ENCODE measurements around the gene SEMA4B. TPM values are rescaled to one million over a fixed set of nuclear protein-coding genes. Genes with fewer than 3 reads are reported as not detected.

SEMA4B gene
- total RNA-seq, 6 donors from 2014 or later: 47.6 to 81.3 (median 55.9) TPM

DNA sequence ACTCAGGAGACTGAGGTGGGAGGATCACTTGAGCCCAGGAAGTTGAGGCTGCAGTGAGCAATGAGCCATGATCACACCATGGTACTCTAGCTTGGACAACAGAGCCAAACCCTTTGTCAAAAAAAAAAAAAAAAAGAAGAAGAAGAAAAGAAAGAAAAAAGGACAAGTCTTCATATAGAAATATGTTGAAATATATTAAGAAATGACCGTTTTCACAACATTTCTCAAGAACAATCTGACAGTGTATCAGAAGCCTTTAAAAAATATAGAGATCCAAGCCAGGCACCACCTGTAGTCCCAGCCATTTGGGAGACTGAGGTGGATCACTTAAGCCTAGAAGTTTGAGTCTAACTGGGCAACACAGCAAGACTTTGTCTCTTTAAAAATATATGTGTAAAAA lies 29.5 kb upstream of the SEMA4B start:
- ATAC-seq (ENCODE audit: low FRiP score in 2 of 2) (no peak), DNase-seq (no peak)
- H3K9me3 ChIP-seq: no peaks in the 10 kb centered on the region
- 43 to 65% methylated on average over 1 of the region's 1 CpG for WGBS, 2 donors
- no peaks in the 10 kb centered on the region for H3K36me3 ChIP-seq
- no peak overlapping the region for H3K27ac ChIP-seq
- TF ChIP-seq, protein P1, sequence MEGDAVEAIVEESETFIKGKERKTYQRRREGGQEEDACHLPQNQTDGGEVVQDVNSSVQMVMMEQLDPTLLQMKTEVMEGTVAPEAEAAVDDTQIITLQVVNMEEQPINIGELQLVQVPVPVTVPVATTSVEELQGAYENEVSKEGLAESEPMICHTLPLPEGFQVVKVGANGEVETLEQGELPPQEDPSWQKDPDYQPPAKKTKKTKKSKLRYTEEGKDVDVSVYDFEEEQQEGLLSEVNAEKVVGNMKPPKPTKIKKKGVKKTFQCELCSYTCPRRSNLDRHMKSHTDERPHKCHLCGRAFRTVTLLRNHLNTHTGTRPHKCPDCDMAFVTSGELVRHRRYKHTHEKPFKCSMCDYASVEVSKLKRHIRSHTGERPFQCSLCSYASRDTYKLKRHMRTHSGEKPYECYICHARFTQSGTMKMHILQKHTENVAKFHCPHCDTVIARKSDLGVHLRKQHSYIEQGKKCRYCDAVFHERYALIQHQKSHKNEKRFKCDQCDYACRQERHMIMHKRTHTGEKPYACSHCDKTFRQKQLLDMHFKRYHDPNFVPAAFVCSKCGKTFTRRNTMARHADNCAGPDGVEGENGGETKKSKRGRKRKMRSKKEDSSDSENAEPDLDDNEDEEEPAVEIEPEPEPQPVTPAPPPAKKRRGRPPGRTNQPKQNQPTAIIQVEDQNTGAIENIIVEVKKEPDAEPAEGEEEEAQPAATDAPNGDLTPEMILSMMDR (IDR thresholded peaks at IDR 0.05): no peak
- TF ChIP-seq POLR2A (IDR thresholded peaks at IDR 0.05) (no peak), POLR2AphosphoS5 (IDR thresholded peaks at IDR 0.05) (no peak), EP300 (IDR thresholded peaks at IDR 0.05) (no peak)
- no peak overlapping the region for H3K4me3 ChIP-seq
- no peaks in the 10 kb centered on the region for H3K27me3 ChIP-seq
- peaks cover 5 to 24% (median 13%) of the 10 kb centered on the region in 4 donors for H3K4me1 ChIP-seq

DNA sequence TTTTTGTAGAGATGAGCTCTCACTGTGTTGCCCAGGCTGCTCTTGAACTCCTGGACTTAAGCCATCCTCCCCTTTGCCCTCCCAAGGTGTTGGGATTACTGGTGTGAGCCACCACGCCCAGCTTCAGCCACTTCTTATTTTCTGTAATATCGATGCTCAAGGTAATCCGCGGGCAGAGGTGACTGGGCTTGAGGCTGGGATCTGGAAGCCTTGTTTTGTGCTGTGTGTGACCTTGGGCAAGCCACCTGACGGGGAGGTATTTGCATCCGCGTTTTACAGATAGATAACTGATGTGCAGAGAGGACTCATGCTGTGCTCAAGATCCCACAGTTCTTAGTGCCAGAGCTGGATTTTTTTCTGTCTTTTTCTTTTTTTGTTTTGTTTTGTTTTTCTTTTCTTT lies 27.8 kb upstream of the SEMA4B start:
- no peak for ATAC-seq (ENCODE audit: low FRiP score in 2 of 2)
- Histone ChIP-seq H3K27ac (no peak overlapping the region), H3K36me3 (no peaks in the 10 kb centered on the region), H3K9me3 (no peaks in the 10 kb centered on the region), H3K4me3 (no peak overlapping the region), H3K27me3 (no peaks in the 10 kb centered on the region), H3K4me1 (peaks cover 5 to 24% (median 13%) of the 10 kb centered on the region in 4 donors)
- no peak for TF ChIP-seq POLR2A (IDR thresholded peaks at IDR 0.05)
- no peak for TF ChIP-seq EP300 (IDR thresholded peaks at IDR 0.05)
- TF ChIP-seq POLR2AphosphoS5 (IDR thresholded peaks at IDR 0.05): no peak
- TF ChIP-seq, protein P1 (IDR thresholded peaks at IDR 0.05): no peak
- DNase-seq: no peak
- 81 to 84% methylated on average over 7 of the region's 7 CpGs for WGBS, 2 donors

DNA sequence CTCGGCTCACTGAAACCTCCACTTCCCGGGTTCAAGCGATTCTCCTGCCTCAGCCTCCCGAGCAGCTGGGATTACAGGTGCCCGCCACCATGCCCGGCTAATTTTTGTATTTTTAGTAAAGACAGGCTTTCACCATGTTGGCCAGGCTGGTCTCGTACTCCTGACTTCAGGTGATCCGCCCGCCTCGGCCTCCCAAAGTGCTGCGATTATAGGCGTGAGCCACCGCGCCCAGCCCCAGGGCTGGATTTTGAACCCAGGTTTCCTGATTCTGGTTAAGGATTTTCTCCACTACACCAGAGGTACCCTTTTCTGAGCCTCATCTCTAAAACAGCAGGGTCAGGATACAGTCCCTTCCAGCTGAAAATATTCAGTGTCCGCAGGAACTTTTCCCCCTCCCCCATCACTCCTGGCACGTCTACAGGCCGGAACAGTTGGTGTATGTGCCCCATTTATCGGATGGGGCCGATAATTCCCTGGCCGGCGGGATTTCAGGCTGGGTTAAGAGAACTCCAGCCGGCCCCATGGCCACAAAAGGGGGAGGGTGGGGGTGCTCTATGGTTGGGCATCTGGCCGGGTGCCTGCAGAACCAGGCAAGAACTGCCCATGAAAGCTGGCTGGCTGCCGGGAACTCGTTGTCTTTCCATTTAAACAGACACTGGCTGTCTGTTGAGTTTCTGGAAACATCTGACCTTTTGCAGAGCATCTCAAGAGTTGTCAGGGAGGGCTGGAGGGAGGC lies 26.8 kb upstream of the SEMA4B start:
- H3K9me3 ChIP-seq: no peaks in the 10 kb centered on the region
- peak overlapping the region in 1 of 4 donors; percentile 6 for H3K4me3 ChIP-seq
- peak in 1 of 2 donors; percentile 92 for DNase-seq
- peak overlapping the region; percentile 61 to 85 (median 77) for H3K27ac ChIP-seq
- peaks cover 5 to 24% (median 13%) of the 10 kb centered on the region in 4 donors for H3K4me1 ChIP-seq
- ATAC-seq (ENCODE audit: low FRiP score in 2 of 2): peak; percentile 32 to 69
- TF ChIP-seq POLR2A (IDR thresholded peaks at IDR 0.05): no peak
- TF ChIP-seq EP300 (IDR thresholded peaks at IDR 0.05): peak in 1 of 4 donors; percentile 49
- peak; percentile 40 to 60 for TF ChIP-seq POLR2AphosphoS5 (IDR thresholded peaks at IDR 0.05)
- H3K36me3 ChIP-seq: no peaks in the 10 kb centered on the region
- WGBS, 2 donors: 69 to 82% methylated on average over 19 to 25 of the region's 25 CpGs
- no peaks in the 10 kb centered on the region for H3K27me3 ChIP-seq

DNA sequence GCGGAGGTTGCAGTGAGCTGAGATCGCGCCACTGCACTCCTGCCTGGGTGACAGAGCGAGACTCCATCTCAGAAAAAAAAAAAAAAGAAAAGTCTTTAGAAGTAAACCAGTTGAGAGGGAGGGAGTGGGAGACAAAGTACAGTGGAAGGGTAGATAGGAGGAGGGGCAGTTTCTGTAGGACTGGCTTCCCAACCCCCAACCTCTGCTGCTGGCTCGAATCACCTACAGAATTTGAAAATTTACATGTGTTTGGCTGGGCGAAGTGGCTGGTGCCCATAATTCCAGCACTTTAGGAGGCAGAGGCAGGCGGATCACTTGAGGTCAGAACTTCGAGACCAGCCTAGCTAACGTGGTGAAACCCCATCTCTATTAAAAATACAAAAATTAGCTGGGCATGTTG lies 24.1 kb upstream of the SEMA4B start:
- no peaks in the 10 kb centered on the region for H3K36me3 ChIP-seq
- TF ChIP-seq EP300 (IDR thresholded peaks at IDR 0.05) (no peak), POLR2AphosphoS5 (IDR thresholded peaks at IDR 0.05) (no peak), POLR2A (IDR thresholded peaks at IDR 0.05) (no peak)
- TF ChIP-seq, protein P1 (IDR thresholded peaks at IDR 0.05): no peak
- no peak overlapping the region for H3K4me3 ChIP-seq
- 93 to 94% methylated on average over 9 of the region's 9 CpGs for WGBS, 2 donors
- ATAC-seq (ENCODE audit: low FRiP score in 2 of 2) (no peak), DNase-seq (no peak)
- H3K9me3 ChIP-seq: no peaks in the 10 kb centered on the region
- no peak overlapping the region for H3K27ac ChIP-seq
- H3K27me3 ChIP-seq: no peaks in the 10 kb centered on the region
- H3K4me1 ChIP-seq: peaks cover 5 to 27% (median 13%) of the 10 kb centered on the region in 4 donors

DNA sequence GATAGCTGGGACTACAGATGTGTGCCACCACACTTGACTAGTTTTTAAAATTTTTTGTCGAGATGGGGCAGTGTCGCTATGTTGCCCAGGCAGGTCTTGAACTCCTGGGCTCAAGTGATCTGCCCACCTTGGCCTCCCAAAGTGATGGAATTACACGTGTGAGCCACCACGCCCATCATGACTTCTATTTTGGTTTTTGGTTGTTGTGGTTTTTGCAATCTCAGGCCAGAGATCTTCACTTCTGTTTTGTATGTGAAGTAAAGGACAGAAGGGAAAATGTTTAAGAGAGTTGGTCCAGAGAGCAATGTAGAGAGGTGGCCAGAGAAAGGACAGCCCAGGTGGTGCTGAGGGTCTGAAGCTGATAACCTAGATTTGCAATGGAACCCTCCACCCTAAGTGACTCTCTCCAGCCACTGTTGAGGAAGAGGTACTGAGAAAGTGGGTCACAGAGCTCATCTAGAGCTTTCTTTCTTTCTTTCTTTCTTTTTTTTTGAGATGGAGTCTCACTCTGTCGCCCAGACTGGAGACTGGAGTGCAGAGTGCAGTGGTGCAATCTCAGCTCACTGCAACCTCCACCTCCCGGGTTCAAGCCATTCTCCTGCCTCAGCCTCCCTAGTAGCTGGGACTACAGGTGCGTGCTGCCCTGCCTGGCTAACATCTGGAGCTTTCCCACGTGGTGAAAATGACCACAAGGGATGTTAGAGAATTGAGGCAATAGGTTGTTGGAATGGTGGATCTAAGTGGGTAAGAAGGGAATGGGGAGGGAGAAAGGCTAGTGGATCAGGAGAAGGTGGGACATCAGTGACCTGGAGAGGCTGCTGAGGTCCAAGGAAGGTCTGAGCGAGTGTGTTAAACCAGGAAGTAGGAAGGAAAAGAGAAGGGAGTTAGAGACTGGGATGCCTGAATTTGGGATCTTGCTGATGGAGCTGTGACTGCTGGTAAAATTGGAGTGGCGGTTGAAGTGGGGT lies 22.4 kb upstream of the SEMA4B start:
- Histone ChIP-seq H3K9me3 (no peaks in the 10 kb centered on the region), H3K36me3 (no peaks in the 10 kb centered on the region), H3K27ac (no peak overlapping the region), H3K27me3 (no peaks in the 10 kb centered on the region), H3K4me1 (peaks cover 5 to 31% (median 21%) of the 10 kb centered on the region in 4 donors), H3K4me3 (no peak overlapping the region)
- 74% methylated on average over 10 of the region's 10 CpGs for whole genome bisulfite sequencing, 2 donors
- ATAC-seq (ENCODE audit: low FRiP score in 2 of 2): no peak
- no peak for DNase-seq
- TF ChIP-seq, protein P1 (IDR thresholded peaks at IDR 0.05): no peak
- TF ChIP-seq POLR2A (IDR thresholded peaks at IDR 0.05) (no peak), EP300 (IDR thresholded peaks at IDR 0.05) (no peak), POLR2AphosphoS5 (IDR thresholded peaks at IDR 0.05) (no peak)
